VCaP (cell line): Measurements from ENCODE around the gene RYR3.
A peak's percentile ranks its signal among the peaks of the same experiment; 100 is the strongest.

Experiments used
- H3K27ac ChIP-seq: fragments of 450-650 bp; 2 replicates; pipeline ENCODE4 v1.5.1; 2017
- TF ChIP-seq, protein P1 (sequence below): fragments of 450-650 bp; conservative IDR thresholded peaks from 2 replicates; pipeline ENCODE4 v1.5.1; 2017; ENCODE audit warnings: mild to moderate bottlenecking, moderate library complexity

RYR3 gene

DNA sequence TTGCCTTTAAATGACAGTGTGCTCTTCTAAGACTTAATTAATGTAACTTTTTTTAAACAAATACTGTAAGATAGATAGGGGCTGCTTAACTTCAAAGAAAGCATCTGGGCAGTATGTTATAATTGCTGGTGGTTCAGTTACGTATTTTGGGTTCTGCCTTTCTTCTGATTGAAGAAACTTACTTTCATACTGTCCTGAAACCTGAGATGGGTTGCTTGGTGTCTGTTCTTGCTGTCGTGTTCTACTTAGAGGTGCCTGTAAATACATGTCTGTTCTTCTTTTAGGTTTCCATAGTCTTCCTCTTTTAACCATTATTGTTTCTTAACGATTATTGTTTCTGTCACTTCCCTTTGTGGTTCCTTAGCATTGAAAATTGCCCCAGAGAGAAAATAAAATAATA, 359.8 kb downstream of the RYR3 start:
- TF ChIP-seq, protein P1, sequence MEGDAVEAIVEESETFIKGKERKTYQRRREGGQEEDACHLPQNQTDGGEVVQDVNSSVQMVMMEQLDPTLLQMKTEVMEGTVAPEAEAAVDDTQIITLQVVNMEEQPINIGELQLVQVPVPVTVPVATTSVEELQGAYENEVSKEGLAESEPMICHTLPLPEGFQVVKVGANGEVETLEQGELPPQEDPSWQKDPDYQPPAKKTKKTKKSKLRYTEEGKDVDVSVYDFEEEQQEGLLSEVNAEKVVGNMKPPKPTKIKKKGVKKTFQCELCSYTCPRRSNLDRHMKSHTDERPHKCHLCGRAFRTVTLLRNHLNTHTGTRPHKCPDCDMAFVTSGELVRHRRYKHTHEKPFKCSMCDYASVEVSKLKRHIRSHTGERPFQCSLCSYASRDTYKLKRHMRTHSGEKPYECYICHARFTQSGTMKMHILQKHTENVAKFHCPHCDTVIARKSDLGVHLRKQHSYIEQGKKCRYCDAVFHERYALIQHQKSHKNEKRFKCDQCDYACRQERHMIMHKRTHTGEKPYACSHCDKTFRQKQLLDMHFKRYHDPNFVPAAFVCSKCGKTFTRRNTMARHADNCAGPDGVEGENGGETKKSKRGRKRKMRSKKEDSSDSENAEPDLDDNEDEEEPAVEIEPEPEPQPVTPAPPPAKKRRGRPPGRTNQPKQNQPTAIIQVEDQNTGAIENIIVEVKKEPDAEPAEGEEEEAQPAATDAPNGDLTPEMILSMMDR = no peak
- H3K27ac ChIP-seq = no peak overlapping the region

DNA sequence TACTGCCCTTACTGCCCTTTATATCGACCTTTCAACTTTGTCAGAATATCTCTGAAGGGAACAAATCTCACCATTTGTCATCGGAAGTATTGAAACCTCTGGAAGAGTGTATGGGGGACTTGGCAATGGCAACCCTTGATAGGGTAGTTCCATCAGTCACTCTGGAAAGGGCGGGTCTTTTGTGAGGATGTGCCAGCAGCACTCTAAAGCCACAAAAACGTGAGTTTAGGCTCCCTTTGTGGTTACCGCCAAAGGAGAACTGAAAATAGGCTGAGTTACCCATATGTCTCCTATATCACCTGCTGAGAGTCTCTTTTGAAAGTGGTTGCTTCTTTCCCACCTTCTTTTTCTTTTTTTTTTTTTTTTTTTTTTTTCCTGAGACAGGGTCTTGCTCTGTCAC, 360.7 kb downstream of the RYR3 start:
- H3K27ac ChIP-seq = no peak overlapping the region
- TF ChIP-seq, protein P1 = no peak

DNA sequence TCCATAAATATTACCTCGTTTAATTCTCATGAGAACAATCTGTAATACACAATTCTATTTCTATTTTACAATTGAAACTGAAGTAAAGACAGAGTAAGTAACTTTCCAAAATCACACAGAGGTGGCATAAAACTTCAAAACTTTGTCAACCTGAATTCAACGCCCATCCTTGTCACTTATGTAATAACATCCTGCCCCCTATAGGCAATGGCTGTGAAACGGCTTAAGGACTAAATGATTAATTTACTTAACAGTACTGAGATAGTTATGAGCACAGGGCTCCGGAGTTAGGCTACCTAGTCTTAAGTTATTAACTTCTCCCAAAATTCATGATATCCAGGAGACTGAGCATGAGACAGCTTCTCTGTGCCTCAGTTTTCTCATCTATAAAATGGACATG, 364.5 kb downstream of the RYR3 start:
- TF ChIP-seq, protein P1 = peak; percentile 61
- no peak overlapping the region for H3K27ac ChIP-seq

DNA sequence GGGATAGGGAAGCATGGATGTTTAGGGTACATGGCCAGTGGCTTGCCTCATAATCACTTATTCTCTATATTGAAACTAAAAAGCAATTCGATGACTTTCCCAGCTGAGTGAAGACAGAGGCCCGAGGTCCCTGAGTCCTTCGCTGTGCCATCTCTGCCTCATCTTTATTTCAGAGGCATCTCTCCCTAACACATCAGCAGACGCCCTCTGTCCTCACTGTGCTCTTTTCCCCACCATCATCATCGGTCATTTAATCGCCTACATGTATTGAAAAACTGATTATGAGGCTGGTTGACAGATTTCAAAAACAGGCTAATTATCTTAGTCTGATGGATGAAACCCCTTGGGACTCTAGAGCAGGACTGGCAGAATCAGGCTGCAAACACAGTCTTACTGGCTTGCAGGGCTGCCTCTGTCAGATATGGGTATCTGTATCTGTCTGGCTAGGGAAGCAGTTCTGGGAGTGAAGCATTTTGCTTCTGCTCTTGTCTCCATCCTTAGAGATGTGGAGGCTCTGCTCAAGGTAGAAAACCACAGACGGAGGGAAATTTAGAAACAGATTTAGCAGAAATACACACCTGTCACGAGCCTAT, 366.6 kb downstream of the RYR3 start:
- no peak overlapping the region for H3K27ac ChIP-seq
- TF ChIP-seq, protein P1 = no peak

DNA sequence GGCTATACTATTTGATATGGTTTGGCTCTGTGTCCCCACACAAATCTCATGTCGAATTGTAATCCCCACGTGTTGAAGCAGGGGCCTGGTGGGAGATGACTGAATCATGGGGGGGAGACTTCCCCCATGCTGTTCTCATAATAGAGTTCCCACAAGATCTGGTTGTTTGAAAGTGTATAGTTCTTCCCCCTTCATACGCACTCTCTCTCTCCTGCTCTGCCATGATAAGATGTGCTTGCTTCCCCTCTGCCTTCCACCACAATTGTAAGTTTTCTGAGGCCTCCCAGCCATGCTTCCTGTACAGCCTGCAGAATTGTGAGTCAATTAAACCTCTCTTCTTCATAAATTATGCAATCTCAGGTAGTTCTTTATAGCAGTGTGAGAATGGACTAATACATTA, 367.4 kb downstream of the RYR3 start:
- H3K27ac ChIP-seq = no peak overlapping the region
- TF ChIP-seq, protein P1 = no peak

DNA sequence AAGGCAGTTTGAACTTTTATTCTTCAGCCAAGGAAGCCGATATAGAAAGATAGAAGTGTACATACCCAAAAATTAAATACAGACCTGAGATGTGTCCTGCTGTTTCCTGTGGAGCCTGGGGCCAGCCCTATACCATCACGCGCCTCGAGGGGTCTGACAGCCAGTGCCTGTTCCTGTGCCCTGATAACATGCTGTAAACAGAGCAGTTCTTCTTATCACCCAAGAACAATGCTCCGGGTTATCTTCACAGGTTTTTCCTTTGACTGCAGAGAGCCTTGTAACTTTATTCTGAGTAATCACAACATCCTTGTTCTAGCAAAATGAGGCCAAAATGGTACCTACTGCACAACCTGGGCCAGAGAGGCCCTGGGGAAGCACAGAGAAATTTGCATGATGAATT, 367.8 kb downstream of the RYR3 start:
- TF ChIP-seq, protein P1 = no peak
- no peak overlapping the region for H3K27ac ChIP-seq

DNA sequence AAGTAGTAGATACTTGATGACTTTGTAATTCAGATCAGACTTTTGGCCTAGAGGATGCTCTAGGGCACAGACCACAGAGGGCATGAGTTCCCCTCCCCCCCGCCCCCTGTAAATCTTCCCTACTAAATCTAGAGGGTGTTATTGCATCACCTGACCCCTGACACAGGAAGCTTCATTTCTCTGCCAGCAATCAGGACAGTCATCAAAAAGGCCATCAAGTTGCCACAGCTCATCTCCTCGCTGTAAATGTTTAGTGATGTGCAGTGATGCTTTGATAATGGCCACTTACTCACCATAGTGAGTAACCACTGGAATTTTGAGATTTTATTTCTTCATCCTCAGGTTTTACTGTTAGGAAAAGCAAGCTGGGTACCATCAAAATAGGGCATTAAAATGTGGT, 368.3 kb downstream of the RYR3 start:
- TF ChIP-seq, protein P1 = no peak
- H3K27ac ChIP-seq = peak overlapping the region; percentile 66; the same call in 1 of the 2 replicates
